ENCODE results near the gene S100A3.

- no peak for TF ChIP-seq CTCF (IDR thresholded peaks at IDR 0.05 in 4 of 5, conservative IDR thresholded peaks at IDR 0.05 in 1 of 5)
- no peak for TF ChIP-seq POLR2A (IDR thresholded peaks at IDR 0.05)
Measured at GRCh38 chr1:153506386-153506785, 42.7 kb downstream of the S100A3 start.
